GM19328 (cell line): Measurements from ENCODE around the gene ATF6.
"Not testable (repeated sequence)": the region's sequence is repeated elsewhere in the genome, so short reads cannot be mapped to it uniquely, and the experiment has no call there.

Source experiments
- ATAC-seq: cut with Tn5 transposase; IDR thresholded peaks from one replicate; pipeline ENCODE4 v1.9.1; 2021; ENCODE audit warnings: mild to moderate bottlenecking, moderate library complexity; ENCODE audit not compliant: unreplicated experiment

The ATF6 gene

DNA sequence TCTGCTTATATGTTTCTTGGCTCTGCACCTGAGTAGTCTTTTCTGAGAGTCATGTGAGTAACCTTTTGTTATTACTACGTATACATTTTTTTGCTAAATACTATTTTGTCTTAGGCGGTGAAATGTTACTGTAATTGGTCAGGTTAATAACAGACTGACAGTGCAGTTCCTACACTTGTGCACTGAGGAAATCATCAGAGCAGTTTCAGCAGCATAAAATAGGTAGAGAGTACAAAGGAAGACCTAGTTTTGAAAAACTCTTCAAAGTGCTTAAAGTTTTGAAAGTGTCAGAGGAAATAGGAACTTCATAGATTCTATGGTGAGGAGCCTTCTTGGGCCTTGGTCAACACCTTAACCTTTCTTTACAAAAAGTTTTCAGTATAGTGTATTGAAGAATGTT is 11.1 kb downstream of the ATF6 start:
- ATAC-seq = no peak

DNA sequence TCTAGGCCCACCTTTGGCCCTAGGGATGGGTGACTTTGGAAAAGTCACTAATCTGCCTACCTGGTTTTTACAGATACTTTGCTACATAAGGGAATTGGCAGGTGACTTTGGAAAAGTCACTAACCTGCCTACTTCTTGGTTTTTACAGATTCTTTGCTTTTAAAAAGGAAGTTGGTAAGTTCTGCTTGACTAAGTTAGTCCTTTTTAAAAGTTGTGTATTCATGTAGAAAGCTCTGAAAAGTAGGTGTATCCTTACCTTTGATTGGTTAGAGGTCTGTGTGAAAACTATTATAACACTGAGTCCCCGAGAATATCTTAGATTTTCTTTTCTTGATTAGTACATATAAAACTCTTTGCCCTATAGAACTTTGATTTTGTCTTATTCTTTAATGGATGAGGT is 12.4 kb downstream of the ATF6 start:
- no peak for ATAC-seq

DNA sequence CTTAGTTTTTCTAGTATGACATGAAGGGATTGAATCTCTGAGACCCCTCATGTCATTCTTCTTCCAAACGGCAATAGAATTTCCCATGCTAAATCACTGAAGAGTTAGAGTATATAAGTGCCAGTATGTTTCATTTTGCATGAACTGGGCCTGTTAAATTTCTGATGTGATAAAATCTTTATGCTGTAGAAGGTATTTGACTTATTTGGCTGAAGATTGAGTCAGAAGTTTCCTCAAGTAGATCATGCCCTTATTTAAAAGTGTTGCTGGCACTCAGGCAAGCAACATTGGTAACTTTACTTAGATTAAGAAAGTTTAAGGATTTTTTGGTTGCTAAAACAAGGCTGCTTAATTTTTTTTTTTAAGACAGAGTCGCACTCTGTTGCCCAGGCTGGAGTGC is 13.3 kb downstream of the ATF6 start:
- no peak for ATAC-seq

DNA sequence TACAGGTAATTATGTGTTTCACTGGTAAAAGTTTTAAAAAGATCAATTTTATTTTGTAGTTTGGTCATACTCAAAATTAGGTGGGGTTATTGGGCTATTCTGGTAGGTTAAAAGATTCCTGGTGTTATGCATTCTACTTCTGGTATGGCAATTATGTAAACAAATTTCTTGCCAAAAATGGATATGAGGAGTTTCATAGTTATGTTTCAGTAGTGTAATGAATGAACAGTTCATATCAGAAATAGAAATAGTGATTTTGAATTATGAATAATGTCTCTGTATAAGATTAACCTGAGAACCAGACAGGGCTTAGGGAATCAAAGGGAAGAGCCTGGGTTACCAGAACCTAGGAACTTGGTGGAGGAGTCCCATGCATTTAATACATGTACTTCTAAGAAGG is 15.9 kb downstream of the ATF6 start:
- no peak for ATAC-seq

DNA sequence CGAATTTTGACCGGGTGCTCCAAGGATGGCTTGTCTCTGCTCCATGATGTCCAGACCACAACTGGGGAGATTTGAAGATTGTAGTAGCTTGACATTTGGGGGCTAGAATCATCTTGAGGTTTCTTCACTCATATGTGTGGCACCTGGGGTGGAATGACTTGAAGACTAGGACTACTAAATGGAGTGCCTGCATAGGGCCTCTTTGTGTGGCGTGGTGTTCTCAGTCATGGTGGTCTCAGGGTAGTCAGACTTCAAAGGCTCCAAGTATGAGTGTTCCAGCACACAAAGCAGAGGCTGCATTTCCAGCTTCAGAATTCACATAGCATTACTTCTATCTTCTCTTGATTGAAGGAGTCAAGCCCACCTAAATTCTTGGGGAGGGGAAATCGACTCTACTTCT is 16.8 kb downstream of the ATF6 start:
- no peak for ATAC-seq

DNA sequence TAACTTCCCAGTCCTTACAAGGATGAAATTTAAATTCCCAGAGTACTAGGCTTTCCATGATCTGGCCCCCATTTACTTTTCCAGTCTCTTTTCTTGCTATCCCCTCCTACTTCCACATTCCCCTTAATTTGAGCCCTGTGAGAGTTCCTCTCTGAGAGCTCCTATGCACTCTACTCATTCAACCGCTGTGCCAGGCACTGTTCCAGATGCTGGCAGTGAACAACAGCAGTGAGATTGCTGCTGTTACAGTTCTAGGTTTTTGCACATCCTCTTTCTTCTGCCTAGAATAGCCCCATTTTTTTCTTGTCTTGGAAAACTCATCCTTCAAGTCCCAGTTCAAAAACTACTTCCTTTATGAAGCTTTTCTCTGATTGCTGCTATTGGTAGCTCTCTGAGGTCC is 18.8 kb downstream of the ATF6 start:
- no peak for ATAC-seq

DNA sequence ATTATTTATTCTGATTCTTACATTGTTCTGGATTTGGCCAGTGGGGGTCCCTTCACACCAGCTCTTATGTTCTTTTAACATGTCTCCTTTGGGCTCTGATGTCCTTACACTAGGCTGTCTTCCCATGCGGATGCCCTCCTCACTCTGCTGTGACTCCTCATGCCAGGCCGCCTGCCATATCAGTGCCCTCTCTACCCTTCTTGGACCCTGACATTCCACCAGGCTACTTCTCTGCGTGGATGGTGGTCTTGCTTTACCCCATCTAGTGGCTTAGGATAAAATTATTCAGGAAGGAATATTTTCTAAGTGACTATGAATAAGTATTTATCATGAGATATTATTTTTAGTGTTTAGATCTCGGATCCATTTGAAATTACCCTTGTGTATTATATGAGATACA is 21.2 kb downstream of the ATF6 start:
- ATAC-seq = no peak

DNA sequence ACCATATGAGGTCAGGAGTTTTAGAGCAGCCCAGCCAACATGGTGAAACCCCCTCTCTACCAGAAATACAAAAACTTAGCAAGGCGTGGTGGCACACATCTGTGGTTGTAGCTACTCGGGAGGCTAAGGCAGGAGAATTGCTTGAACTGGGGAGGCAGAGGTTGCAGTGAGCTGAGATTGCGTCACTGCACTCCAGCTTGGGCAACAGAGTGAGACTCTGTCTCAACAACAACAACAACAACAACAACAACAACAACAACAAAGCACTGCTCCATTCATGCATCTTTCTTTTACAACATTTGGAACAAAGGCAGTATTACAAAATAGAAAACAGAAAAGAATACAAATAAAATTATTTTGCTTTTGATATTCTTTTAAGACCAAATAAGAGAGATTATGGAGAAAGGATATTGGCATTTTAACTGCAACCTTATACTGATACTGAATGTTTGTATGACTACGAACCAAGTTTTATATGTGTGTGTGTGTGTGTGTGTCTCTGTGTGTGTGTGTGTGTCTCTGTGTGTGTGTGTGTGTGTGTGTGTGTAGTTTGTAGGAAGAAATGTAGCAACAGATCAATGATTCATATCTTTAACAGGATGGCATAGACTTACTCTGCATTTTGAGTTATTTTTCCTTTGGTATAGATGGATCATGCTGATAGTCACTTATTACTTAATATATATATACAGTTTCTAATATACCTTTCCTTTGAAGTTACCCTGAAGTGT is 24.6 kb downstream of the ATF6 start:
- ATAC-seq = no peak

DNA sequence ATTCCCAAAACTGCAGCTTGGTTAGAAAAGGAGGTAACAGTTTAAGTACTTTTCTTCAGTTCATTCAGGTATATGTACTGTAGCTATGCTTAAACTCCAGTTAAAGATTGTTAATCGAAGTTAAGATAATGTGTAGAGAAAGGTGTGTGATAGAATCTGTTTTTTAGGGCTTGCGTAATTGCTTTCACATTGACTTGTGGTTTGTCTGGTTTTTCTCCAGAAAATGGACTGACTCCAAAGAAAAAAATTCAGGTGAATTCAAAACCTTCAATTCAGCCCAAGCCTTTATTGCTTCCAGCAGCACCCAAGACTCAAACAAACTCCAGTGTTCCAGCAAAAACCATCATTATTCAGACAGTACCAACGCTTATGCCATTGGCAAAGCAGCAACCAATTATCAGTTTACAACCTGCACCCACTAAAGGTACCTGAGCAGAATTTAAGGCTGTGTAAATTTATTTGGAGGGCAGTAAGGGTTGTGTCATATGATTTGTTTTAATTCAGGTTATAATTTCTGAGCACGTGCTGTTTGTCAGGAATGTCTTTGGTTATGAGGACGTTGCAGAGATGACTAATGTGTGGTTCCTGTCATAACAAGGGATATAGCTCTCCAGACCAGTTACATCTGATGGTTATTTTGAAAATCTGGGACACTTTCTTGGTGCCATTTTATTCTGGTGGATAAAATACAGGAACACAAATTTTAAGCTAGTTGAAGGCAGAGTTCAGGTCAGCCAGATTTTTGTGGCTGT is 26.0 kb downstream of the ATF6 start:
- no peak for ATAC-seq

DNA sequence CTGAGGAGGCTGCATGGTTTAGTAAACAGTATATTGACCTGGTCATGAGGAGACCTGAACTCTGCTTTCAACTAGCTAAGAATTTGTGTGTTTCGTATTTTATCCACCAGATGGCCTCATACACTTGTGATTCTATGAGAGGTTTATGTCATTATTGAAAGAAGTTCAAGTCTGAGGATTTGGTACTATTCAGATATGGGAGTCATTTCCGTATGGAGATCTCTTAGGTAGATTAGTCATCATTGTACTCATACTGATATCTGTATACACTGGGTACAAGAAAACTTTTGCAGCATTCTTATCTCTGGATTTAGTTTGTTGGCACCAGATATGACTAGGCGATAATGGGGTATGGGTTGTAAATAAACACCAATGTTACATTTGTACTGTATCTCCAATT is 26.6 kb downstream of the ATF6 start:
- no peak for ATAC-seq

DNA sequence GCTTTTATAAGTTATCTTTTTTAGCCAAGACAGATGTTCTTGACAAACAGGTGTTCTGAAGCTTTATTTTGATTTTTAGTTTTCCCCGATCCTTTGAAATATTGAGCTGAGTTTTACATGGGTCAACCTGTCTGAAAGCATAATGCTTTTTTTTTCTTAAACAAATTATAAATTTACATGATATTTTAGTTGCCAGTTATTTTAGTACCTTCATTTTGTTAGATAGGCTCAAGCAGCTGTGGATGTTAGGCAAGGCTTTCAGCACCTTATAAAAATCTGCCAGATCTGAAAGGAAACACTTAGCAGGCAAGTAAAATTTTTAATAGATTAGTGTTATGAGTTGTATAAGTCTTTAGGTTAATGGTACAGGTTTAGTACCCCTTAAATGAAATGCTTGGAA is 33.7 kb downstream of the ATF6 start:
- ATAC-seq = no peak

DNA sequence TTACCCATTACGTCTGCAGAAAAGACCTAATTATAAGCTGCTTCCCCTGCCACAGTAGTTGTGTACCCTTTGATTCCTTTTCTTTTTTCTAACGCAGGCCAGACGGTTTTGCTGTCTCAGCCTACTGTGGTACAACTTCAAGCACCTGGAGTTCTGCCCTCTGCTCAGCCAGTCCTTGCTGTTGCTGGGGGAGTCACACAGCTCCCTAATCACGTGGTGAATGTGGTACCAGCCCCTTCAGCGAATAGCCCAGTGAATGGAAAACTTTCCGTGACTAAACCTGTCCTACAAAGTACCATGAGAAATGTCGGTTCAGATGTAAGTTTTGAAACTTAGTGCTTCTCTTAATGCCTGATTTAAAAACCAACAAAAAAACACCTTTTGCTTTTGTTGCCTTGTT is 35.8 kb downstream of the ATF6 start:
- ATAC-seq = no peak

DNA sequence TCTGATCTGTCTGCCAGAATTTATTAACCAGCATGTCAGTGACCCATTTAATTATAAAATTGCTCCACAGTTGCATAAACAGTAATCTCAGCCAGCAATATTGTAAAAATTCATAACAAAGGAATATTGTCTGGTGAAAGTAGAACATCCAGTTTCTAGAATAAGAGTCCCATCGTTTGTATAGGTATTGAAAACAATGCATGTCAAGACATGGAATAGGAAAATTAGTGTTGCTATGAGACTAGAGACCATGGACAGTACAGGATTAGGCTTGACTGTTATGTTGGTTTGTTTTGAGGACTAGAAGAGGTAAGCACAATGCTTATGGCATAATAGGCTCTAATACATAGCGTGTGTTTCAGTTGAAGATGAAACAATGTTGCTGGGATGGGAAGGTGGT is 37.1 kb downstream of the ATF6 start:
- no peak for ATAC-seq

DNA sequence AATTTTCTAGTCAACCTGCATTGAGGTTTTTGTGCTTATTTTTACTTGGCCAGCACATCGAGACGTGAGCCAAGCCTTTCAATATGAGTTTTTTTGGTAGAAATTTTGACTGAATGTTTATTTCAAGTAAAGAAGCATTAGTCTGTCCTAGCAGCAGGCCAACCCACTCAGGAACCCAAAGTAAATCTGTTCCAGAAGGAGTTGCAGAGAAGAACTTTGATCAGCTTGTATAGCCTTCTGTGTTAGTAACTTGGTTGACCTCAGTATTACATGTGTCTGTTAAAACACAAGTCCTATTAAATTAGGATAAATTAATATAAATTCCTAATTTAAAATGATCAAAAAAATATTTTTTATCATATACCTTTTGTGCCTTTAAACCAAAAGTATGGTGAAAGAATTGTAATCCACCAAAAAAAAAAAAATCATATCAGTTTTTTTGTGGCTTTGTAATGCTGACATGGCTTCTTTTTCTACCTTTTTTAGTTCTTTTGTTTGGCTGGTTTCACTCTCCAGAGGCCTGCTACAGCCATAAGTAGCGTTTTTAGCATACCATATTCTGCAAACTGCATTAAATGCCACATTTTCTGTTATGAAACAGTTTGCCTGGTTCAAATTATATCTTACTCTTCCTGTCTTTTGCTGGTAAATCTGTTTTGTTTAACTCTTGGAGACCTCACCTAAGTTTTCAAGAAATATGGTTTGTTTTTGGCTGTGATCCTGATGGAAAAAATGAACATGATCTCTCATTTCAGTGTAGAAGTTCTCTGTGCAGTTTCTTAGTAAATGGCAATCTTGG is 39.5 kb downstream of the ATF6 start:
- ATAC-seq = no peak

DNA sequence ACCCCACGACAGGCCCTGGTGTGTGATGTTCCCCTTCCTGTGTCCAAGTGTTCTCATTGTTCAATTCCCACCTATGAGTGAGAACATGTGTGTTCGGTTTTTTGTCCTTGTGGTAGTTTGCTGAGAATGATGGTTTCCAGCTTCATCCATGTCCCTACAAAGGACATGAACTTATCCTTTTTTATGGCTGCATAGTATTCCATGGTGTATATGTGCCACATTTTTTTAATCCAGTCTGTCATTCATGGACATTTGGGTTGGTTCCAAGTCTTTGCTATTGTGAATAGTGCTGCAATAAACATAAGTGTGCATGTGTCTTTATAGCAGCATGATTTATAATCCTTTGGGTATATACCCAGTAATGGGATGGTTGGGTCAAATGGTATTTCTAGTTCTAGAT is 43.1 kb downstream of the ATF6 start:
- ATAC-seq = not testable (repeated sequence)

DNA sequence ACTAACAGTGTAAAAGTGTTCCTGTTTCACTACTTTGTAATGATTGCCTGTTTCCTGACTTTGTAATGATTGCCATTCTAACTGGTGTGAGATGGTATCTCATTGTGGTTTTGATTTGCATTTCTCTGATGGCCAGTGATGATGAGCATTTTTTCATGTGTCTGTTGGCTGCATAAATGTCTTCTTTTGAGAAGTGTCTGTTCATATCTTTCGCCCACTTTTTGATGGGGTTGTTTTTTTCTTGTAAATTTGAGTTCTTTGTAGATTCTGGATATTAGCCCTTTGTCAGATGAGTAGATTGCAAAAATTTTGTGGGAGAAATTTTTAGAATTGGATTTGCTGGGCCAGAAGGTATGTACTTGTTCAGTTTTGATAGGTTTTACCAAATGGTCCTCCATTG is 43.5 kb downstream of the ATF6 start:
- ATAC-seq = not testable (repeated sequence)

DNA sequence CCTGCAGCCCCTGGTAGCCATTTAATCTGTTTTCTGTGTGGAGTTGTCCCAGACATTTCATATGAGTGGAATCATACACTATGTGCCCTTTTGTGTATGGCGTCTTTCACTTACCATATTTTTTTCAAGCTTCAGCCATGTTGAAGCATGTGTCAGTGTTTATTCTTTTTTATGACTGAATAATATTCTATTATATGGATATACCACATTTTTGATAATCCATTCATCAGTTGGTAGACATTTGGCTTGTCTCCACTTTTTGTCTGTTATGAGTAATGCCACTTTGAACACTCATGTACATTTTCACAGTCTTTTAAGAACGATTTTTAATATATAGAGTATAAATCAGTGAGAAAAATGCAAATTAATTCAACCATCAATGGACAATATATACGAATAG is 44.7 kb downstream of the ATF6 start:
- ATAC-seq = no peak

DNA sequence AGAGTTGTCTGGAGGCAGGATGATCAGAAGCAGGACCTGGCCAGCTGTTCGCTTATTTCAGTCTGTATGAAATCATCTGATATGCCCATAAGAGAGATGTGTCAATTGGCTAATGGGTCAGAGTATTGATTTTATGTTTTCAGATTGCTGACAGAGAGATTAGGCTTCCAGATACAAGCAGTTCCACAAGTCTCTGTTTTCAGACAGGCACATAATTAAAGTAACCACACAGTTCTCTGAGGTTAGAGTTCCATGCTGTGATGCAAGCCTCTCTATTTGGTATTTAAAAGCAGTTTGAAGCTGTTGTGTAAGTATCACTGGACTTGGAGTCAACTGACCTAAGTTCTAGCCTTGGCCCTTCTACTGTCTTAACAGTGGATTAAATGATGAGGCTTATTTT is 50.1 kb downstream of the ATF6 start:
- no peak for ATAC-seq

DNA sequence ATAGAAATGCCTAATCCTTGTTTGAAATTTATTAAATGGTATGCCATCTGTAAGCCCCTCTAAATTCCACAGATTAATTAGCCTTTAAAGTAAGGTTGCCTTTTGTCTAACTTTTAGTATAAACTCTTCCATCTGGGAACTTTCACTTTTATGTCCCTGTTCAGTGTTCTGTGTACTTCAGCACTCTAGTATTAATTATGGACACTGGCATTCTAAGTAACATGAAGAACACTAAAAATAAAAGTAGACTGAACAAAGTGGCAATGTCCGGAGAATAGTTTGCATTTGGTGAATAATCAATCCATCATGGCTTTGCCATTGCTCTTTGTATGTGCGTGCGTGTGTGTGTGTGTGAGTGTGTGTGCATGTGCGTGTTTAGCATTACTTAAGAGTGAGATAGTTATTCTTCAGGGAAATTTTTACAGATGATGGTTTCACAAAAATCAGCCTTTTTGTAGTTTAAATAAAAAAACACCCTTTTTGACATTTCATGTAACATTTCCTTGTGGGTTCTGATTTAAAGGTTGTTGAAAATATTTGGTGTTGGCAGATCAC is 51.1 kb downstream of the ATF6 start:
- ATAC-seq = no peak

DNA sequence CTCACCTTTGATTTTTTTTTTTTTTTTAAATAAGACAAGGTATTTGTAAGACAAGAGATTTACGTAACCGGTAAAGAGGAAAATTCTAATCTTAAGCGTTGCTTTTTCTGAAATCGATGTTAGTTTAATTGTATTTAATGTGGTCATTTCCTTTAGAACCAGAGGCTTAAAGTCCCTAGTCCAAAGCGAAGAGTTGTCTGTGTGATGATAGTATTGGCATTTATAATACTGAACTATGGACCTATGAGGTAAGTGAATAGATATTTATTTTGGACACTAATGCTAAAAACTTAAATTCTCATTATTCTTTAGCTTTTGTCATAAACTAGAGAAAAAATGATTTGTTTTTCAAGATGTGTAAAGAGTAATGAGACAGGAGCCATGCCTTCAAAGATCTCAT is 54.8 kb downstream of the ATF6 start:
- ATAC-seq = no peak

DNA sequence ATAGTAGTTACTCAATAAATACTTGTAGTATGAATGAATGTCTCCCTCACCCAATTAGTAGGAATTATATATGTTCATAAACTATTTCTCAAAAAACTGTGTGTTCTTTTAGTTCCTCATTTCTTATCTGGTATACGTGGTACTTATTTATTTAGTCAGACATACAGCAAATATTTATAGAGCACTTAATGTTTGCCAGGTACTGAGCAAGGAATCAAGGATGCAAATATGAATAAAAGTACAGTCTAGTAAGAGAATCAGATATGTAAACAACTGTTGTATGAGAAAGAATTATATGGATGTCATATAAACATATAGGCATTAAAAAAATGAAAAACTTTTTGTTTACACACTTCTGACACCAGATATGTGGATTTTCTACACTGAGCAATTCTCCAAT is 58.5 kb downstream of the ATF6 start:
- ATAC-seq = no peak

DNA sequence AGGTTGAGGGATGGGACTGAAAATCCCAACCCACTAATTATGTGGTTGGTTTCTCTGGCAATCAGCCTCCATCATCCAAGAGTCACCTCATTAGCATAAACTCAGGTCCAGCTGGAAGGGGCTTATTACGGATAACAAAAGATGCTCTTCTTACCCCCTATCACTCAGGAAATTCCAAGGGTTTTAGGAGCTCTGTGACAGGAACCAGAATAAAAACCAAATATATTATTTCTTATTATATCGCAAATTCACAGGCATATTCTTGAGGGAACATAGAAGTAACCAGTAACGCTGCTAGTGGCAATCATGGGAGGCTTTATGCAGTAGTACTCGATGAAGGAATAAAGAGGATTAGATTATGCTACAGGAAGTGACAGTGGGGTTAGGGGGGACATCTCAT is 59.7 kb downstream of the ATF6 start:
- ATAC-seq = no peak
